HFFc6 (cell line): ENCODE measurements around the gene RTN1. TPM values are rescaled to one million over a fixed set of nuclear protein-coding genes. Genes with fewer than 3 reads are reported as not detected.

Source experiments
- DNase-seq: peaks from one replicate; pipeline ENCODE4 v3.0.0-alpha.2; 2018
- H3K27ac Mint-ChIP-seq: 2 replicates; pipeline ENCODE4 v1.8.0; 2020; ENCODE audit warnings: mild to moderate bottlenecking, mixed read lengths
- H3K27me3 Mint-ChIP-seq: 2 replicates; pipeline ENCODE4 v1.8.0; 2021; ENCODE audit warnings: mild to moderate bottlenecking, moderate library complexity, mixed read lengths; ENCODE audit not compliant: insufficient read depth
- H3K36me3 Mint-ChIP-seq: 2 replicates; pipeline ENCODE4 v1.8.0; 2021; ENCODE audit warnings: low read depth, mixed read lengths
- H3K4me1 Mint-ChIP-seq: 2 replicates; pipeline ENCODE4 v1.8.0; 2020; ENCODE audit warnings: low read depth, mixed read lengths
- H3K4me3 Mint-ChIP-seq: 2 replicates; pipeline ENCODE4 v1.8.0; 2020; ENCODE audit warnings: mild to moderate bottlenecking, moderate library complexity, mixed read lengths
- H3K9me3 Mint-ChIP-seq: 2 replicates; pipeline ENCODE4 v1.8.0; 2020; ENCODE audit warnings: mild to moderate bottlenecking, mixed read lengths
- CTCF ChIP-seq: fragments of 200-600 bp; sonication (generic); IDR thresholded peaks from 2 replicates; pipeline ENCODE4 v1.5.0; 2021; ENCODE audit warnings: antibody characterized with exemption, mild to moderate bottlenecking
- total RNA-seq, 6 experiments: library from RNA; stranded (reverse); fragmentation: NEBNext Ultra II Directional; extraction: Animal tissue kit (Norgen Biotek cat#: 25700); gene quantifications; 2 replicates in 1 of 6; 3 replicates in 5 of 6; pipeline ENCODE4 v1.2.3, GENCODE V29; 2021

RTN1 gene
- total RNA-seq, 6 experiments from 2014 or later: 0.07 to 0.17 TPM; not detected in 4

- H3K4me3 Mint-ChIP-seq: no peak overlapping the region
- H3K36me3 Mint-ChIP-seq: no peaks in the 10 kb centered on the region
- H3K4me1 Mint-ChIP-seq: no peaks in the 10 kb centered on the region
- DNase-seq: no peak
- TF ChIP-seq CTCF: no peak
- H3K9me3 Mint-ChIP-seq: no peaks in the 10 kb centered on the region
- H3K27me3 Mint-ChIP-seq: peaks cover 4% of the 10 kb centered on the region; the same call in 1 of the 2 replicates
- no peak overlapping the region for H3K27ac Mint-ChIP-seq
These were observed 275.5 kb downstream of the RTN1 start for GRCh38 chr14:59595071-59595470.

GRCh38 chr14:59591641-59592370 is 278.8 kb downstream of the RTN1 start:
- no peaks in the 10 kb centered on the region for H3K4me1 Mint-ChIP-seq
- no peak overlapping the region for H3K27ac Mint-ChIP-seq
- H3K36me3 Mint-ChIP-seq: no peaks in the 10 kb centered on the region
- DNase-seq: no peak
- no peak for TF ChIP-seq CTCF
- H3K27me3 Mint-ChIP-seq: peaks cover 4% of the 10 kb centered on the region; the same call in 1 of the 2 replicates
- H3K4me3 Mint-ChIP-seq: no peak overlapping the region
- no peaks in the 10 kb centered on the region for H3K9me3 Mint-ChIP-seq

- H3K27me3 Mint-ChIP-seq: peaks cover 10% of the 10 kb centered on the region
These were observed 282.5 kb downstream of the RTN1 start for GRCh38 chr14:59588101-59588500.

GRCh38 chr14:59585891-59586554 is 284.6 kb downstream of the RTN1 start:
- no peaks in the 10 kb centered on the region for H3K36me3 Mint-ChIP-seq

More at GRCh38 chr14:59588101-59588500, 282.5 kb downstream of the RTN1 start:
- TF ChIP-seq CTCF: no peak
- Mint-ChIP-seq H3K9me3 (no peaks in the 10 kb centered on the region), H3K4me3 (no peak overlapping the region), H3K27ac (no peak overlapping the region), H3K36me3 (no peaks in the 10 kb centered on the region), H3K4me1 (peaks cover 7% of the 10 kb centered on the region)
- DNase-seq: no peak

GRCh38 chr14:59583755-59584154 is 286.8 kb downstream of the RTN1 start:
- Mint-ChIP-seq H3K27ac (no peak overlapping the region), H3K36me3 (no peaks in the 10 kb centered on the region), H3K9me3 (no peaks in the 10 kb centered on the region), H3K4me1 (peaks cover 7% of the 10 kb centered on the region), H3K4me3 (no peak overlapping the region), H3K27me3 (peaks cover 8% of the 10 kb centered on the region)
- peak; percentile 43 for DNase-seq
- TF ChIP-seq CTCF: peak; percentile 40; the same call in 1 of the 2 replicates

More at GRCh38 chr14:59585891-59586554, 284.6 kb downstream of the RTN1 start:
- no peaks in the 10 kb centered on the region for H3K9me3 Mint-ChIP-seq
- H3K27me3 Mint-ChIP-seq: peaks cover 8% of the 10 kb centered on the region
- peak overlapping the region; percentile 33; the same call in 1 of the 2 replicates for H3K4me3 Mint-ChIP-seq
- H3K4me1 Mint-ChIP-seq: peaks cover 7% of the 10 kb centered on the region
- peak; percentile 7 for DNase-seq
- no peak for TF ChIP-seq CTCF
- H3K27ac Mint-ChIP-seq: no peak overlapping the region
